Astrocyte (in vitro differentiated cells and primary cell): ENCODE measurements around the gene C3orf20.

ENCODE experiments used
- CTCF ChIP-seq: IDR thresholded peaks from 2 replicates; pipeline ENCODE4 v1.5.1; 2011; ENCODE audit warnings: low read depth, mild to moderate bottlenecking, inconsistent platforms, low read length, moderate library complexity; ENCODE audit not compliant: insufficient read depth
- EZH2 ChIP-seq: IDR thresholded peaks from 2 replicates; pipeline ENCODE4 v1.6.1; 2012; ENCODE audit warnings: mild to moderate bottlenecking, low read length, inconsistent platforms; ENCODE audit not compliant: insufficient read depth

- TF ChIP-seq EZH2 (no peak), CTCF (no peak)
These were observed 14.5 kb downstream of the C3orf20 start for GRCh38 chr3:14689247-14689980.
